ENCODE results near the gene ST14. TPM values are rescaled to one million over a fixed set of nuclear protein-coding genes. Genes with fewer than 3 reads are reported as not detected.
A peak's percentile ranks its signal among the peaks of the same experiment; 100 is the strongest.
"Not testable (repeated sequence)": the region's sequence is repeated elsewhere in the genome, so short reads cannot be mapped to it uniquely, and the experiment has no call there.

The ST14 gene
- total RNA-seq, 1 experiment from 2014 or later, result 0.60 TPM

DNA sequence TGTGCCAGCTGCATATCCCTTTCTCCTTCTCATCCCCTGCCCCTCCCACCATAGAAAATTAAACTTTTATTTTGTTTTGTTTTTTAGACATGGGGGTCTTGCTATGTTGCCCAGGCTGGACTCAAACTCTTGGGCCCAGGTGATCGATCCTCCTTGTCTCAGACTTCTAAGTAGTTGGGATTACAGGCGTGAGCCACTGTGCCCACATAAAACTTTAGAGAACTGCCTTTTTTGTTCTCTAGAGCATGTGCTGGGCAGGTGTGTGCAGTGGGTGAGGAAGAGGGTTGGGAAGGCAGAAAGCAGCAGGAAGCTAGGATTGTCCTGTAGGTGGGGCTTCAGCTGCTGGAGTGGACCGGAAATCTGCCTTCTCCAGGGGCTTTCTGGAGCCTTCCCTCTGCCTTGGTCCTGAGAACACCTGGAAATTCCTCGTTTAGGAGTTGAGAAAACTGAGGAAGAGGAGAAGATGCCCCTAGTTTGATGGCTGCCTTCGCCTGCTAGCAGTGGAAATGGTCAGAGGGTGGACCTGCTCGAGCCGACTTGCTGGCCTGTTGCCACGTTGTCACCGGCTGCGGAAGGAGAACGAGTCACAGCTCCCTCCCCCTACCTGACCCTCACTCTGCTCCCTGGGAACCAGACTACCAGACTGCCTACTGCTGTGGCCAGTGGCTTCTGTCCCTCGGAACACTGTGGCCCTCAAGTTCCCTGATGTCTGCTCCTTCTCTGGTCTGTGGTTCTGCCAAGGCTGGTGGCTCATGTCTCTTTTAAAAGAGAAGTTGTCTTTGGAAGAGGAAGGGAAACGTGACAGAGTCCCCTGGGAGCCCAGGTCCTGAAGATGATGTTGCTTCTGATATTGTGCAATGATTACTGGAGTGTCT is 4.0 kb downstream of the ST14 start:
- DNase-seq (ENCODE audit: low read depth), result no peak

DNA sequence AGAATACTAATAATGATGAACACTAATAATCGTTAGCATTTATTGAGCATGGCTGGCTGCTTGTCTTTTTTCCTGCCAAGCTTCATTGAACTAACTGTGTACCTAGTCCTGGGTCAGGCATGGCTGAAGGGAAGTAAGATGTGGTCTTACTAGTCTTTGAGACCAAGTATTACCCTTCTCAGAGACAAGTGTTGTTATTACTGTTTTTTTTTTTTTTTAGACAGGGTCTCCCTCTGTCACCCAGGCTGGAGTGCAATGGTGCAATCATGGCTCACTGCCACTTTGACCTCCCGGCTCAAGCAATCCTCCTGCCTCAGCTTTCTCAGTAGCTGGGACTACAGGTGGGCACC is 4.6 kb downstream of the ST14 start:
- DNase-seq (ENCODE audit: low read depth), result no peak

- DNase-seq (ENCODE audit: low read depth), result no peak
These were observed 6.2 kb downstream of the ST14 start for GRCh38 chr11:130165601-130166456.

- peak; percentile 97 for DNase-seq (ENCODE audit: low read depth)
These were observed 6.8 kb downstream of the ST14 start for GRCh38 chr11:130166457-130166784.

DNA sequence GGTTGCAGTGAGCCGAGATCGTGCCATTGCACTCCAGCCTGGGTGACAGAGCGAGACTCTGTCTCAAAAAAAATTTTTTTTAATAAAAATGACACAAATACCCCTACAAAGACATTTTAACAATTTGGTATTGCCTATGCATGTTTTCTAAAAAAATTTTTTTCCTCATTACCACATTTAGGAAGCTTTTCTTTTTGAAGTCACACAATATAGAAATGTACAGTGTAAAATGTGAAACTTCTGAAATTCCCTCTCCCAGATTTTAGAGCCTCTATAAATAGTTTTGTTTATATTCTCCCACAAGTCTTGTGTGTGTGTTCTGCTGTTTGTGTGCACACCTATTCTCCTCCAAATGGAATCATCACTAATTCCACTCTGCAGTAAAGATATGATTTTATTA is 7.6 kb downstream of the ST14 start:
- DNase-seq (ENCODE audit: low read depth), result no peak

DNA sequence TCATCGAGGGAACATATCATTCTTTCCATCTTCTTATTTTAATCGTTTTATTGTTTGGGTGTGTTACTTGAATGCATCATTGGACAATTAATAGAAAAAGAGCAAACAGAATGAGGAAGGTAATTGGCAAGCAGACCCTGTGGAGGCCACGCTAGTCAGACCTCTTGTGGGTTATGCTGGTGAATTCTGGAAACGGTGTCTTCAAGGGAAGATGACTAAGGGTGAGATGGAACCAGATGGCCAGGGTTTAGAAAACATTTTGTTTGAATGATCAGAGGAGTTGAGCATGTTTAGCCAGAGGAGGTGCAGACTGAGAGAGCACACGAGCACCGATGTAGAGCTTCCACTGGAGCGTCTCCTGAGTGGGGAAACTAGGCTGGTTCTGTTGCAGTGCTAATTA is 8.5 kb downstream of the ST14 start:
- peak; percentile 77 for DNase-seq (ENCODE audit: low read depth)

GRCh38 chr11:130170345-130170744 is 10.8 kb downstream of the ST14 start:
- no peak for DNase-seq (ENCODE audit: low read depth)

- no peak for DNase-seq (ENCODE audit: low read depth)
These were observed 12.0 kb downstream of the ST14 start for GRCh38 chr11:130171534-130171933.

- not testable (repeated sequence) for DNase-seq (ENCODE audit: low read depth)
These were observed 12.4 kb downstream of the ST14 start for GRCh38 chr11:130172001-130172400.

GRCh38 chr11:130174642-130175041 is 15.1 kb downstream of the ST14 start:
- no peak for DNase-seq (ENCODE audit: low read depth)

DNA sequence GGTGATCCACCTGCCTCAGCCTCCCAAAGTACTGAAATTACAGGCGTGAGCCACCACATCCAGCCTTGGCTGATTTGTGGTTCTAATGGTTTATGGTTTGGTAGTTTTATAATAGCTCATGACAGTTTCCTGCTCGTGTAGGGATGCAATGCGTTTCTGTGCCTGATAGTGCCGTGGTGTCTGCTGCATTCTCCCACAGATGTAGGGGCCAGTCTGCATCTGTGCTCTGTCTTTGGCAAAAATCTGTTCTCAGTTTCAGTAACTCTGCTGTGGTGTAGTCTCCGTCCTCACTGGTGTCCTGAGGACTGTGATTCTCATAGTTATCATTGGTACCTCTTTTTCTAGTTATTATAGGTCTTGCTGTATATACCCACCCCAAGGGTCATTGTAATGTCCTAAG is 16.3 kb downstream of the ST14 start:
- no peak for DNase-seq (ENCODE audit: low read depth)

- no peak for DNase-seq (ENCODE audit: low read depth)
These were observed 18.2 kb downstream of the ST14 start for GRCh38 chr11:130177782-130178181.

DNA sequence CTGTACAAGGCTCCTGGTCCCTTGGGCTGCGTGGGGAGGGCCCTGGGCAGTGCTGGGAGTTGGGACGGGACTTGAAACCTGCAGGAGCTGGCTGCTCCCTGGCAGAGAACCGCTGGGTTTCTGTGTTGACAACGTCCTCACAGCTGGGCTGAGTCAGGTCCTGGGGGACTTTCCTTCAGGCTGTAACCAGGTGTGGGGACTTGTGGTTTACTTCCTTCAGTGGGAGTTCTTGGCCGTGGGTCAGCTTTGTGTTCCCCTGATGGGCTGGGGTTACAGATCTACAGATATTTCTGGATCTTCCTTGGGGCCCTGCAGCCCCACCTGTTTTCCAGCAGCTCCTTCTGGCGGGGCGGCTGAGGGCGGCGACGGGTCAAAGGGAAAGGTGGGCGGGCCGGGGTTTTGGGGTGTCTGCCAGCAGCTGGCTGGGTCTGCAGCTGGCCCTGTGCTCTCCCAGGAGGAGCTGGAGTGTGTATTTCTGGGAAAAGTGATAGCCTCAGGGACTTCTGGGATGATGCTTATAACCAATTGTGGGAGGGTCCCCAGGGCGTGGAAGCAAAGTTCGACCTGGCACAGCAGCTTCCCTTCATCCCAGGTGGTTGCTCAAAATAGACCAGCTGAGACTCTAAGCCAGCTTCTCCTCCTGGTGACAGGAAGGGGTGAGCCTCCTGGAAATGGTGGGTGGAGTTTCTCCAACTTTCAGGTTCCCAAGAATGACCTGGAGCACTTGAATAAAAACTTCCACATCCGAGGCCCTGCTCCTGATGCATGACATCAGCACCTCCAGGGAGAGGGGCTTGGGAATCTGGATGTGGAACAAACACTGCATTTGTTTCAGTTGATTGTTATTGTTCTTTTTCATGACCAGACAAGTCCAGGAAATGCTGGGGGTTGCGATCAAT is 19.1 kb downstream of the ST14 start:
- peak; percentile 59 for DNase-seq (ENCODE audit: low read depth)

GRCh38 chr11:130179396-130180306 is 20.1 kb downstream of the ST14 start:
- DNase-seq (ENCODE audit: low read depth), result no peak

- DNase-seq (ENCODE audit: low read depth), result no peak
These were observed 20.9 kb downstream of the ST14 start for GRCh38 chr11:130180491-130180890.

GRCh38 chr11:130180896-130181294 is 21.3 kb downstream of the ST14 start:
- DNase-seq (ENCODE audit: low read depth), result no peak

DNA sequence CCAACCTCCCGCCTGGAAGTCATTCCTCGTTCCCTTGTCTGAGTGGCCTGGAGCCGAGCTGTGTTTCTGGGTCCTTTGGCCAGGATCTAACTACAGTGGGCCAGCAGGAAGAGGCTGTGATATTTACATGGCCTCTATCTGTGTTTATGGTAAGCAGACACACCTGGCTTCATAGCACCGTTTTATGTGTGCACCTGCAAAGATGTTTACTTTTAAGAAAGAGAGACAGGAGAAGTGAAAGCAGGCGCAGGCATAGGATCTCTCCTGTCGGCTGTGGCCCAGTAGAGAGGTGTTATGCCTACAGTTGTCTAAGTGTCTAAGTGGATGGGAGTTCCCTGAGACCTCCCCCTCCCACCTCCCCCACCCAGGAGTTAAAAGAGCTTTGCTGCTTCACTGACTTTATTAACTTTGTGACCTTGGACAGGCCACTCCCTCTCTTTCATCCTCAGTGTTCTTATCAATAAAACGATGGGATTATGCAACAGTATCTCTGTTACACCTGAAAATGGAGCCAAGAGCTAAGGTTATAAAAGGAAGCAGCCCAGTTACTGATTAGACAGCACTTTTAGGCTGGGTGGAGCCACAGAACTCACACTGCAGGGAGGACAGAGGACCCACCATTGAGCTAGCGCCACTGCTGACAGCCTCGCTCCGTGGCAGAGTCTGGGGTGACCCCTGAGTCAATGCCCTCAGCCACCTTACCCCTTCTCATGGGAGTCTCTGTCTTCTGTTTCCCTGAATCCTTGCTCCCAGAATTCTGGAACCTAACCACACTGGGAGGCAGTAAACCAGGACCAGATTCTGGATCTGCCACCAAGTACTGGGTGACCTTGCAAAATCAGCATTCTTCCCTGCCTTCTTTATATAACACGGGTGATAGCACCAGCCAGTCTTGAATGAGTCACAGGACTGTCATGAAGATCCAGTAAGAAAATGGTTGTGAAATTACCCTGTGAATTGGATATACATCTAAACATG is 22.0 kb downstream of the ST14 start:
- peak; percentile 75 for DNase-seq (ENCODE audit: low read depth)

- DNase-seq (ENCODE audit: low read depth), result no peak
These were observed 24.5 kb downstream of the ST14 start for GRCh38 chr11:130183878-130184610.

- no peak for DNase-seq (ENCODE audit: low read depth)
These were observed 27.5 kb downstream of the ST14 start for GRCh38 chr11:130187096-130187495.

Measured in RPMI7951 (cell line).